ELR (cell line): ENCODE data around the gene PRELID2.
A peak's percentile ranks its signal among the peaks of the same experiment; 100 is the strongest.
"Not testable (repeated sequence)": the region's sequence is repeated elsewhere in the genome, so short reads cannot be mapped to it uniquely, and the experiment has no call there.

ENCODE experiments used
- DNase-seq: peaks from one replicate; pipeline ENCODE4 v3.0.0-alpha.2; 2015; ENCODE audit warnings: low read depth

The PRELID2 gene

DNA sequence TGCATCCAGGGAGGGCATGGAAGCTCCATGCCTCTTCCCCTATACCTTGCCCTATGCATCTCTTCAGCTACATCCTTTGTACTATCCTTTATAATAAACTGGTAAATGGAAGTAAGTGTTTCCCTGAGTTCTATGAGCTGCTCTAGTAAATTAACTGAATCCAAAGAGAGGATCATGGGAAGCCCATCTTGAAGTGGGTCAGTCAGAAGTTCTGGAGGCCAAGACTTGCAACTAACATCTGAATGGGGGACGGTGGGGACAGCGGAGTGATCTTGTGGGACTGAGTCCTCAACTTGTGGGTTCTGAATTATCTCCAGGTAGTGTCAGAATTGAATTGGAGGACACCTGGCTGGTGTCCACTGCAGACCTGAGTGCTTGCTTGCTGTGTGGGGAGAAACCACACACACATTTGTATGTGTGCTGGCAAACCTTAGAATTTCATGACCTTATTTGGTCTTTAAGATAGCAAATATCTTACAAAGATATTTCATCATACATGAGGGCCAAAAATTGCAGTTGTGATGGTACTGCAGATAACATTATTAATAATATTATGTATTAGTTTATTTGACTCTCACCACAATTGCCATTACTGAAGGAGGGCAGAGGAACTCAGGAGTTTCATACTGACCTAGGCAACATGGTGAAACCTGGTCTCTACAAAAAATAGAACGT is 5.5 kb upstream of the PRELID2 start:
- no peak for DNase-seq

DNA sequence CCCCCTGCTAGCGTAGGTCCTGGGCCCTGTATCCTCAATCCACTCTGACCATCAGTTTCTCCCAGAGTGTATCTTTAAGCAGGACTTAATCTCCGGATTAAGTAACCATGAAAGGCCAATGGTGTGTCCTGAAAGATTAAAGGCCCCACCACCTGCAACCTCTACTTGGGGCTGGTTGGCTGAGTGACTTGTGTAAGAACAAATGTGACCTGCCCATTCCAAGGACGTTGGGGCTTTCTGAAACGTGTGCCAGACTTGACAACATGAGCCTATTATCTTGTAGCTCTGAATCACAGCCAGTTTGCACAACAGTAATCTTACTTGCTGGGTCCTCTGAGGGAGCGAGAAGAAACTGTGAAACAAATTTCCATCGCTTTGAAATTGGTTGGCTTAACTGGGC is 3.1 kb upstream of the PRELID2 start:
- DNase-seq = no peak

DNA sequence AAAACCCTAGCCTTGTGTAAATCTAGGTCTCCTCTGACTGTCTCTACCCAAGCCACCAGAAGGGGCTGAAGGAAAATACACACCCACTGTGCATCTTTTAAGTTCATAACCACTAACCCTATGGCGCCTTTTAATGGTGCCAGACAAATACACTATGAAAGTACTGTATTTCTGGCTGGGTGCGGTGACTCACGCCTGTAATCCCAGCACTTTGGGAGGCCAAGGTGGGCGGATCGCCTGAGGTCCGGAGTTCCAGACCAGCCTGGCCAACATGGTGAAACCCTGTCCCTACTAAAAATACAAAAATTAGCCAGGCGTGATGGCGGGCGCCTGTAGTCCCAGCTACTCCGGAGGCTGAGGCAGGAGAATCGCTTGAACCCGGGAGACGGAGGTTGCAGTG is 1.1 kb upstream of the PRELID2 start:
- DNase-seq = peak; percentile 8

DNA sequence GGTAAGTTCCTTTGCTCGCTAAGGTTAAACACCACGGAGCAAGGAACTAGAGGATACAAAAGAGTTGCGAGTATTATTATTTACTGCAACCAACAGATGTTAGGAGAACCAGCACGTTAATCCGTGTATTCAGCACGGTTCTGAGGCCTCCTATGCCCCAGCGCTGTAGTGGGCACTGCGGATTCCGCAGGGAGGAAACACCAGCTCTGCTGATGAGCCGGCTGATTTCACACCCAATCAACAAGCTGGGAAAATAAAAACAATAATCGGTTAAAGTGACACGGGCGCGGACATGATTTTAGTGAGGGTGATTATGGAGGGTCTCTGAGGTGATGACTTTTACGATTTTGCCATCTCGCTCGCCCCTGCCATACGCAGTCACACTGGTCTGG is 702 bp upstream of the PRELID2 start:
- no peak for DNase-seq

DNA sequence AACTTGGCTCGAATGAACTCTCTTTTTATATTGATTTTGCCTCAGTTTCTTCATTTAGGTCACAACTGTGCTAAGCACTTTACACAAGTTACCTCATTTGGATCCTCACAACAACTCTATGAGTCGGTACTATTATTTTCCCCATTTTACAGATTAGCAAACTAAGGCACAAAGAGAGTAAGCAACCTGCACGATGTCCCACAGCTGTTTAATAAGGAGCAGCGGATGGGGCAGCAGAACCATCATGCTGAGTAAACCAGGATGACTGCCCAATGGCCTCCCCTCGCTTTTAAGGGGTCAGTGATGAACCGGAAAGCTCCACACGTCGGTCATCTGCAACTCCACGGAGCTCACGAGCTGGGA is 607 bp downstream of the PRELID2 start:
- DNase-seq = no peak

DNA sequence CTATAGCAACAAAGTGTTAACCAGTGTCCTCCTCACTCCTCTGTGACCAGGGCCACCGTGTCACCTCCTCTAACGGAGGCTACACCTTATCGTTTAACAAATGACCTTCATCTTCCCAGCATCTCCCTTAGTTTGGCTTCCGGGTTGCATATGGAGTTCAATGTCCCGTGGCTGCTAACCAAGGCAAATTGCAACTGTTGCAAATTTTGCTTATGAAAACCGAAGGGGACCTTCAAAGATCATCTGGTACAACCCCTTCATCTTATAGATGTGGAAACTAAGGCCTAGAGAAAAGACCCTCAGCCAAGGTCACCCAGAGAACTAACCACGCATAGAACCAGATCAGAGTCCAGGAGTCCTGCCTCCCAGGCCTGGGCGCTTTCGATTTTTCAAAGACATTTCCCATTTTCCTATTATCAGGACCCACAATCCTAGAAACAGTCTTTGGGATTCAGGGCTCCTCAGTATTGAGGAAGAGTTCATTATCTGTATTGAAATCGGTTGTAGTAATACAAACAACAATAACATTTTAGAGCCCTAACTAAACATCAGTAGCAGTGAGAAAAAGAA is 1.4 kb downstream of the PRELID2 start:
- DNase-seq = no peak

DNA sequence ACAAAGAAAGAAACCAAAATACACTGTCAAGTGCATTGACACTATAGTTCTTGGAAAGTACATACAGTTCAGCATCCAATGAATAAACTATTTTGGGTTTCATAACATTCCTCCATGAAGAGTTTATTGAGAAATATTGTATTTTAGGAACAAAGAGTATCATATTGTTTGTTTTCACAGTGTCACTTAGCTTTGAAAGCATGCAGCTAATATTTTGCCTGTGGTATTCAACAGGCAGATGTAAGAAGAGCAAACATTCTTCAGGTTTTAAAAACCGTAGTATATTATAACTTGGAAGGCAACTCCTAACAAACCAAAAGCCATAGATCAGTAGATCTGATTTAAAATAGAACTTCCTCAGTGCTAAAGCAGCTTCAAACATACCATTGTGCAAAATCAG is 4.5 kb downstream of the PRELID2 start:
- DNase-seq = no peak

DNA sequence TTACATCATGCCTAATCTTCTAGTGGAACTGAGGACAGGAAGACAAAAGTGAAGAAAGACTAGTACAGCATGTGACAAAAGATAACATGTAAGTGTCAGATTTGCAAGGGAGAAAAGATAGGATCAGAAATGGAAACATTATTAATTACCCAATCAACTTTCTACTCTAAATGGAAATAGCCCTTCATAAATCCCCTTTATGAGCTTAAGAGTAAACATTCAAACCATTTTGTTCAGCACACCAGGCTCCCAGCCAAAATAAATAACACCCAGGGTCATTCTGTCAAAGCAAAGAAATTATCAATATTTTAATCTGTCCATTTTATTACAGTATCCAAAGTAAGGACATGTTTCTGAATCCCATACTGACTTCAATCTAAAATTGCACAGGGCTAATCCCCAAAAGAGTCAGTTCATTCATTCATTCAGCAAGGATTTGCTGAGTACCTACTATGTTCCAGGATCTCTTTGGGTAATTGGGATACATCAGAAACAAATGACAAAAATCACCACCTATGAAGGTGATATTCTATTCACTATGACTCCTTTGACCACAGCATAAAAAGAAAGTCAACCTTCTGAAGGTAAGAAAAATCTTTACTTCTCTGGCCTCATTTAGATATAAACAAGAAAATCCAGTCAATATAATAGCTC is 5.3 kb downstream of the PRELID2 start:
- no peak for DNase-seq

DNA sequence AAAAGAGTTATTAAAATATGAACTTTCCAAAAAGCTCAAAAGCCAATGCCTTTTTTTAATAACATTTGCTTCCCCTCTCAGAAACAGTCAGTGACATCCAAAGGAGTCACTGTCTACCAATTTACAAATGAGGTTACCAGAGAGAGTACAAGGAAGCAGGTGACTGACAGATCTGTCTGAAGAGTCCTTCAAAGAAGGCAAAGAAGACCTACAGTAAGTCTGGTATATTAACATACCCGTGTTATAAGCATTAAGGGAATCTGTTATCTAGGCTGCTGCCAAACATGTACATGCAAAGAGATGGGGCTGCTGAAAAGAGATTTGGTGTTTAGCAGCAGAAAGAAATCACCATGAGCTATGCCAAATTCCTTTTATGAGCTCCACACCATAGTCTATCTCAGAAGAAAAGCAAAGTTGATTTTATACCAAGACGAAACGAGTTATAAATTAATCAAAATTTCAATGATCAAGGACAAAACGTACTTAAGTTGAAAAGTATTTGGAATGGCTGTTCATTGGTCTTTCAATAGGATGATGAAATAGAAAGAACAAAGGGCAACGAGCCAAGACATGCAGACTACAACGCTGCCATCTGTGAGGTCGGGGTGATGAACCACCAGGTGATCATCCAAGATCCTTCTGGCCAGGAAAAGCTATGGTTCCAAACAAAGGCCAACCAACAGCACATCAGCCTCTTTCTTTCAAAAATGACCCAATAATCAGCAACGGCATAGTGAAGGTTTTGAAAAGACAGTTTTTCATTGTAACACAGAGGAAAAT is 8.1 kb downstream of the PRELID2 start:
- no peak for DNase-seq

DNA sequence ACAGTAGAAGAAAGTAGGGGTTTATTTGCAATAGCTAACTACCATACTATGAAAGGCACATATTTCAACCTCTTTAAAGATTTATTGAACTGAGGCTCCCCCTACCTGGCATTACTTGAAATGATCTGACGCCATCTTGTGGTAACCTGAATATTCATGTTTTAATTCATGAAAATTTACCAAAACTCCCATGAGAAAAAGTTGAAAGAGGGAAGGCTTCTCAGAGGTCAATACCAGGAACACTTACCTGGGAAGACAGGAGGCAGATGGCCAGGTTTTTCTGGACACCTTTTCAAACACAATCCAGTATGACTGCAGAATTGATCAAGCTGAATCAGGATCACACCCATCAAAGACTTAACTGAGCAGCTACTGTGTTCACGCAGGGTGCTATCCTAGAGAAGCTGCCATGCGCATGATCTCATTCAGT is 9.4 kb downstream of the PRELID2 start:
- DNase-seq = peak; percentile 81

DNA sequence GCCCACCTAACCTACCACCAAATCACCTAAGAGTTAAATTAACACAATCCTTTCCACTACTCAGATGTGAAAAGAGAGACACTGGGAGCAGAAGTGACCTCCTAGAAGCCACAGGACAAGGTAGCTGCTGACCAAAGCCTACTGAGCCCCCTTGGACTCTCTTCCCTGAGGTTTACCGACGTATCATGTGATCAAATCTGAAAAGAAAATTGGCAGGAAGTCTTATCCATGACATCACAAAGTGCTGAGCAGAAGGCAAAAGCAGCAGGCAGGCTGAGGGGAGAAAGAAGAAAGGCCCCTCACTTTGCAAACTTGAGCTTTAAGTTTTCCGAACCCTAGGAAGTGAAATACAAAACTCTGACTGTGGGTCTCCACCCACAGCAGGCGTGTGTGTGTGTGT is 11.1 kb downstream of the PRELID2 start:
- no peak for DNase-seq

DNA sequence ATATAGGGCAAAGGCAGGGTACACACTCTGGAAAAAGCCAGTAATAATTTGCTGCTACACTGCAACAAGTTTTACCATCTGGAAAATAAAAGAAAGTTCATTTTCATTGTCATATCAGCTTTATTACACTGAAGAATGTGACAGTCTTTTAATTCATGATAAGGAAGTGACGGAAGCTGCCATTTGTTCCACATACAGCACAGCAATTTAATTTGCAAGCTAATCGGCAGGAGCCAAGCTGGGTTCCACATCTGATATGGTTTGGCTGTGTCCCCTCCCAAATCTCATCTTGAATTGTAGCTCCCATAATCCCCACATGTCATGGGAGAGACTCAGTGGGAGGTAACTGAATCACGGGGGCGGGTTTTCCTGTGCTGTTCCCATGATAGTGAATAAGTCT is 16.5 kb downstream of the PRELID2 start:
- no peak for DNase-seq

DNA sequence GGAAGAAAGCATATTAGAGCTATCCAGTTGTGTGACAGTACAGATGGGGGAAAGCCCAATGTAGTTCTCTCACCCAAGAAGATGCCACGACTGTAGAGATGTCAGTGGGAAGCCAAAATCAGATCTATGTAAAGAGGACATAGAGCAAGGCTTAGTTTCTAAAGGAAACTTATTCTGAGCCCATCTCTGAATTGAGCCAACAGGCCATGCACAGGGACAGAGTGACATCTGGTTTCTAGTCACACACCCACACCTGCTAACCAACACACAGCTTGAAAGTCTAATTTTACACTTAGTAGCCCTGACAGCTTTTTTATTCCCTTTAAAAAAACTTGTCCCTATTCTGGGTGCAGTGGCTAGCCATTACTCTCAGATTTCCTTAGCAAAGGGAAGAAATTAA is 22.3 kb downstream of the PRELID2 start:
- DNase-seq = no peak

DNA sequence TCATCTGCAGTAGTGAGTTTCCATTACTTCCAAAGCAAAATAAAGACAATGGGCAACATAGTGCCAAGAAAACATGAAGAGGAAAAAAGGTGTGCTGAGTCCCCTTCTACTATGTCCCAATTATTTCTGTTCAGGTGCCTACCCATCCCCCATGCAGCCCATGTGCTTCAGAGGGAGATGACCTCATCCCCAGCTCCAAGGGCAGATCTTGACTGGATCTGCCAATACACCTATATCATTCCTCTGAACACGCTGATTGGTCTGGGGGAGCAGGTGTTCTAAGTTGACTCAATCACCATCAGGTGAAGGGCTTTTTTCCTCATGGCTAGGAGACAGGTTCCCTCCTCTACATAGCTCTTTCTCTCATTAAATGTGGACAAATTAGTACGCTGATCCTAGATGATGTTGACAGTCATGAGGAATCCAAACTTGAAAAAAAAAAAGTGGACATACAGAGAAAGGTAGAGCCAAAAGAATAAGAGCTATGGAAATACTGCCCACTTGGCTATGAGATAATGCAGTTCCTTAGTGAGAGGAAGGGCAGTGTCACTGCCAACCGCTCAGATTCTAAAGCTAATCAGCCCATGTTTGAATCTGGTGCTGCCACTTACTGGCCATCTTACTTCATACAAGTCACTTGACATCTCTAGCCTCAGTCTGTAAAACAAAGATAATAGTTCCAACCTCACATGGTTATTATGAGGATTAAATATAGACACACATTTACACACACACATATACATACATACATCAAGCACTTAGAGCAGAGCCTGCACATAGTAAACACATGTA is 23.1 kb downstream of the PRELID2 start:
- peak; percentile 39 for DNase-seq

DNA sequence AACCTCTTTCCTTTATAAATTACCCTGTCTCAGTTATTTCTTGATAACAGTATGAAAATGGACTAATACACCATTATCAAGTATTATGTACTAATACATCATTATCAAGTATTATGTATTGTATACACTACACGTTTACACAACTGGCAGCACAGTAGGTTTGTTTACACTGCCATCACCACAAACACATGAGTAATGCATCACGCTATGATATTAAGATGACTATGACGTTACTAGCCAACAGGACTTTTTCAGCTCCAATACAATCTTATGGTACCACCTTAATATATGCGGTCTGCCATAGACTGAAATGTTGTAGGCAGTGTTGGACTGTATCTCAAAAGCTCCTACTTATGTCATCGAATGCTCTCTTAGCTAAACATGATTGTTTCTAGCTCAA is 28.2 kb downstream of the PRELID2 start:
- peak; percentile 65 for DNase-seq

DNA sequence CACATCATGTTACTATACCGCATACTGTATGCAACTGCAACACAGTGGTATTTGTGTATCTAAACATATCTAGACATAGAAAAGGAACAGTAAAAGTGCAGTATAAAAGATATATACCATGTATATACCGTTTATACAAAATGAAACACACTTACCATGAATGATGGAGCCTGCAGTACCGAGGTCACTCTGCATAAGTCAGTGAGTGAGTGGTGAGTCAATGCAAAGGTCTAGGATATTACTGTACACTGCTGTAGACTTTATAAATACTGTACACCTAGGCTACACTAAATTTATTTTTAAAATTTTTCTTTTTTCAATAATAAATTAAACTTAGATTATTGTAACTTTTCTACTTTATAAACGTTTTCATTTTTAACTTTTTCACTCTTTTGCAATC is 29.3 kb downstream of the PRELID2 start:
- DNase-seq = peak; percentile 51

DNA sequence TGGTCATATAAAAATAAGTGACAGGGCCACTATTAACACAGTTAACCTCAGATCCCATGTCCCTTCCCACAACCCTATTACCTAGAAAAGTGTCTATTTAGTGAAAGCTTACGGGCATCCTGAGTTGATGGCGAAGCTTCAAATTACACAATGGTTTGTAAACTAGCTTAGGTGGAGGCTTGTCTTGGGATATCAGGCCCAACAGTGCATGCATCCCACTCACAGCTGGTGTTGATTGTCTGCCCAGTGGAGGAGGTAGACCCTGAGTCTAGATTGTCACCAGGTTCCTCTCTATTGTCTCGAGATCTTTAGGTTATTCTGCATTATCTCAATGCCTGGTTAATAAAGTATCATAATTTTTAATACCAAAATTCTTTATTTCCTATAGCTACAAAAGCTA is 30.4 kb downstream of the PRELID2 start:
- no peak for DNase-seq

DNA sequence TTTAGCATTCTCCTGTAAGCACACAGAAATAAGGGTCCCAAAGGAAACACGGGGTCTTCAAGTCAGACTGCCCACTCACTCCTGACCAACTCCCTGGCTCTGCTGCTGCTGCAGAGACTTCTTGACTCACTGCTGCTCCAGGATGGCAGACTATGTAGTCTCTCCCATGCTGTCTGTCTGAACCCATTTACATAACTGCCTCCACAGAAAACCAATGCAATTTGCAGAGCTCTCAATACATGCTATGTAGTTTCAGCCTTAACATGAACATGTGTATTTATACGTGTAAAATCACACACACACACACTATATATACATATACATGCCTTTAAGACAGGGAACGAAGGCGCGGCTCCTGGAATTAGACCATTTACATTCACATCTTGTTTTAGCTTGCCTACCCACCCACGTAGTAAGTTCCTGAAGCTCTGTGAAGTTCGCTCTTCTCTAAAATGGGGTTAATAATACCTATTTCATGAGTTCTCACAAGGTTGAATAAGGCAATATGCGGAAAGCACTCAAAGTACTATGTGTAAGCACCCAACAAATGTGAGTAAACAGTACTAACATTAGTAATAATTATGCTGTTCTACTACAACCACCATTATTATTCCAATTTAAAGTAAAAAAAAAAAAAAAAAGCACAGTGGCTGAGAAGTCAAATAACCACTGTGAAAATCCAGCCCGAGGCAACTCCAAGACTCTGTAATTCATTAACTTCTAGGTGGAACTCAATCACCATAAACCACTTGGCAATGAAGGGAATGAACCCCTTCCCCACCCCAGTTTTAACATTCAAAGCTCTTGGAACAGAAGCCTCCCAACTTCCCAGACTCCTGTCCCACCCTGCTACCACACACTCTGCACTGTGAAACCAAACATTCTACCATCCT is 31.8 kb downstream of the PRELID2 start:
- no peak for DNase-seq

DNA sequence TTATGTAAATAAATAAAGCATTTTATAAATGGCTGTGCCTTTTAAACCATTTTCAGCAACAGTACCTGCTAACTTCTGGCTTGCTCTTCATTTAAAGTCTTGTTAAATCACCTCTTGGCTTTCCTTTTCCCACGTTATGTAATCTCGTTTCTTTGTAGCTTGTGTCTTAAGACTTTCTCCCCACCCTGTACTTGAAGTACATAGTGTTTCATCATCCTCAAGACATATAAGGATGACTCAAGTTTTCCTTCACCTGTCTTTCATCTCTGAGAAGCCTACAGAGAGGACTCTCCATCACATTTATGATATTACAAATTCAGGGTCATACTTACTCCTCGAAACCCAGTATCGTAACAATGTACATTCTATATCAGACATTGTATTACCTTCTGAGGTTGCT is 33.9 kb downstream of the PRELID2 start:
- no peak for DNase-seq

DNA sequence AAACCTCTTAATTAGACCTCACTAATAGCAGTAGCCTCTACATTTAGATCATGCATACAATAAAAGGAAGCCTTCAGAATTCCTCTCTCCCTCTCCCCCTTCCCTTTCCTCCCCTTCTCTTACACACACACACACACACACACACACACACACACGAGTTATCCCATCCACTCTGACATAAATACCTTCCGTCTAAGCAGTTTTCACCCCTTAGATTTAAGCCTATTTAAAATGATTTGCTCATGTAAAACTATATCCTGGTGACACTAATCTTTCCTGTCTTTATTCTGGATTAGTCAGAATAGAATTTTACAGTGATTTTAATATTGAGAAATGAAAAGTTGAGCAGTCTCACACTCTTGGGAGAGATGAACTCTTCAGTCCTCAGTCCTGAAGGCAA is 35.0 kb downstream of the PRELID2 start:
- no peak for DNase-seq

DNA sequence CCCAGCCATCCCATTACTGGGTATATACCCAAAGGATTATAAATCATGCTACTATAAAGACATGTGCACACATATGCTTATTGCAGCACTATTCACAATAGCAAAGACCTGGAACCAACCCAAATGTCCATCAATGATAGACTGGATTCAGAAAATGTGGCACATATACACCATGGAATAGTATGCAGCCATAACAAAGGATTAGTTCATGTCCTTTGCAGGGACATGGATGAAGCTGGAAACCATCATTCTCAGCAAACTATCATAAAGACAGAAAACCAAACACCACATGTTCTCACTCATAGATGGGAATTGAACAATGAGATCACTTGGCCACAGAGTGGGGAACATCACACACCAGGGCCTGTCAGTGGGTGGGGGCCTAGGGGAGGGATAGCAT is 36.6 kb downstream of the PRELID2 start:
- DNase-seq = not testable (repeated sequence)
